Right renal cortex interstitium (tissue), 3 donors: ENCODE measurements around the gene PTPRG. TPM values are rescaled to one million over a fixed set of nuclear protein-coding genes. Genes with fewer than 3 reads are reported as not detected.

Experiments
- DNase-seq, 3 donors: peaks; one replicate each; pipeline ENCODE4 v3.0.0-alpha.2; 2013; ENCODE audit warnings: low read depth in 3 of 3, low spot score in 2 of 3
- polyA plus RNA-seq, 3 donors: library from polyadenylated mRNA; unstranded; fragments of 120-200 nt; gene quantifications; one replicate each; pipeline ENCODE4 v1.2.1, GENCODE V29; 2013; ENCODE audit not compliant: insufficient read length in 3 of 3

The PTPRG gene
- polyA plus RNA-seq, 3 donors, result 87.3 to 97.7 (median 93.7) TPM

- DNase-seq, result no peak
These were observed 227.5 kb downstream of the PTPRG start for GRCh38 chr3:61788623-61789507.

GRCh38 chr3:61789861-61790260, 228.5 kb downstream of the PTPRG start:
- DNase-seq, result no peak

DNA sequence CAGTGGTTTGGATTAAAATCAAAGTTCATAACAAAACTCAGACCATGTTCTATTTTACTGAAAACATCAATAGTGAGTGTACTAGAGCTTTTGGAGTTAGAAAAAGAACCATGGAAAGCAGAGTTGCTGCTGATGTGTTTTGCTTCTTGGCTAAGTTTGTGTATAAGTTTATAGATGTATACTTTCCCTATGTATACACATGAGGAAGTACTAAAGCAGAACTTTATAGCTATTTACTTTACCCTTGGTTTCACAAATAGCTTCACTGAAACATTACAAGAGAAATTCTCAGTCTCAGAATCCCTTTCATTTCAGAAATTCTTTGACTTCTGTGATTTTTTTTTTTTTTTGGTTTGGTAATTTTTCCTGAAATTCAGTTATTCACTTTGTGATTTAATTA, 229.0 kb downstream of the PTPRG start:
- DNase-seq, result no peak

- no peak for DNase-seq
These were observed 231.7 kb downstream of the PTPRG start for GRCh38 chr3:61793056-61793455.

- no peak for DNase-seq
These were observed 232.2 kb downstream of the PTPRG start for GRCh38 chr3:61793521-61793920.

DNA sequence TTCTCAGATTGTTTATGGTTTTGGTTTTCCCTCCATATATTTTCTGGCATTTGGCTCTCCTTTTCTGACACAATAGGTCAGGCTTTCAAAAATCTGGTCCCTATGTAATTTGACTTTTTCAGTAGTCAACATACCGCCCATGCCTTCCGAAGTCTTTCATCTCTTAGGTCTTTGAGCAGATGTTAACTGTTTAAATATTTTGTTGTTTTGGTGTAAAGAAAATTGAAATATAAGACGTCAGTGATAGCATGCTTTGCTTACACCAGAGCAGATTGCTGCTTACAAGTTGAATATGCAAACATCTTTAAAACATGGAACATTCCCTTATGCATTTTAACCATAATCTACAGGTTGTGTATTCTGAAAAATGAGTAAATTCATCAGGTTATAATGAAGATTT, 233.0 kb downstream of the PTPRG start:
- no peak for DNase-seq

- DNase-seq, result no peak
These were observed 233.6 kb downstream of the PTPRG start for GRCh38 chr3:61794961-61795360.

GRCh38 chr3:61796088-61796680, 234.8 kb downstream of the PTPRG start:
- DNase-seq, result no peak

DNA sequence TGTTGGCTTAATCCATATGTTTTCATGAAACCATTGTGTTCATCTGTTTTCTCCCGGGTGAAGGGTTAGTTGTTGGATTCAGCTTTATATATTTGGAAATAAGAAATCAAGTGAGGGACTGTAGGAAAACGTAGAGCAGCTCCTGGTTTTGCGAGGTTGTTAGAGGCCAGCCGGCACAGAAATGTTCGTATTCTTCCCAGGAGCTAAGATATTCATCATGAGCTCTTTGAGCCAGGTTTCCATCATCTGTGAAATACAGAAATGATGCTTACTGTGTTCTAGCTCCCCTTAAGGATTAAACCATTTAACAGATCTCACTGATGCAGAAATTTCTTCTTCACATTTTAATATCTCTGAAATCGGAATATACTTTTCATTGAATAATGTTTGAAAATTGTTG, 235.5 kb downstream of the PTPRG start:
- DNase-seq, result no peak

GRCh38 chr3:61802772-61803171, 241.4 kb downstream of the PTPRG start:
- DNase-seq, result no peak

- DNase-seq, result no peak
These were observed 242.6 kb downstream of the PTPRG start for GRCh38 chr3:61803983-61804382.

GRCh38 chr3:61804782-61805181, 243.4 kb downstream of the PTPRG start:
- no peak for DNase-seq

DNA sequence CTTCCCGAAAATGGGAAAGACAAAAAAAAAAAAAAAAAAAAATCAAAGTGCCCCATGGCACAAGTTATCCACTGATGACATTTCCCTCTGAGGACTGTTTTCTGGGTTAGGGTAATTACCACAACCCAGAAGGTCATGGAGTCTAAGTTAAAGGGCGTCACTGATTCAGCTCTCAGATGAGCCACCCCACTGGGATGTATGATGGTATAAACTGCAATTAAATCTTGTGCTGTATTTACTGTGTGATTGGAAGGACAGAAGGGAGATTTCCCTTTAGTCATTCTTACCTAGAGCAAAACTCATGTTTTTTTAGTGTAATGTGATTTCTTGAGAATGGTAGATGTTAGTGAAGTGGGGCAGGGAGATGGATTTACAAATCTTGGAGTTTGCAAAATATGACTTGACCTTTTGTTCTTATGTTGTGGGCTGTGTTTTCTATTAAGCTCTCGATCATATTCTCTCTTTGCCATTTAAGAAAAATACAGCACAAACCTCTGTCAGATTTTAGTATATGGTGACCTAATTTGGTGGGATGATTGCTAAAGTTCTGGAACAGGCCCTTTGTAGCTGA, 244.2 kb downstream of the PTPRG start:
- DNase-seq, result no peak

GRCh38 chr3:61806810-61807209, 245.4 kb downstream of the PTPRG start:
- DNase-seq, result no peak

DNA sequence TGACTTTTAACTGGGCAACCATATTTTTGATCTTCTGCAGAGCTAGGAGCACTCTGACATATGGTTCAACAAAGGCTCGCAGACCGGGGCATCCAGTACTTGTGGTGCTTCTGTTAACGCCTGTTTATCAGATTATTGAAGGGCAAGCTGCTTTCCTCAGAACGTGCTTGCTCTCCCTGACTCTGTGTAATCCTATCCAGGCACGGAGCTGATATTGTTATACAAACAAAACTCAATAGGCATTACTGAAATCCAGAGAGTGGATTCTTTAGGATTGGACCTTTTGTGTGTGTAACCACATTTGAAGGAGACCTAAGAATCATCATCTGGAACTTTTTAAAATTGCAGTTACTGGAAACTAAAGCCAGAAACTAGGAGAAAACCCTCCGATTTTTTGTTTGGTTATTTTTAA, 246.5 kb downstream of the PTPRG start:
- DNase-seq, result no peak

DNA sequence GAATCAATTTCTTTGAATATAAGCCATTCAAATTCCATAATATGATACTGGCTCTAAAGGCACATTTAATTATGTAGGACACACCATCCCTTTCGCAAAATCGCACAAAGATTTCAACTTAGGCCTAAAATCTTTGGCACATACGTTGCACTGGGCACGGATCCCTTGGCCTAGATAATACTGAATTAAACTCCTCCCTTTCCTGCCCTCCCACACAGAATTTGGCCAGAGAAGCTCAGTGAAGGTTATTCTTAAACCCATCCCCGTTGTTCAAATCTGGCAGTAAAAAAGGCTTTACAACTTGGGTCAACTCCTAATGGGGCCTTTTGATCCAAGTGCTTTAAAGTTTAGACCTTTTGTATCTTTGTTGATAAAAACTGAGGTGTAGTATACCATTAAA, 247.2 kb downstream of the PTPRG start:
- no peak for DNase-seq

GRCh38 chr3:61808999-61809398, 247.6 kb downstream of the PTPRG start:
- DNase-seq, result no peak

DNA sequence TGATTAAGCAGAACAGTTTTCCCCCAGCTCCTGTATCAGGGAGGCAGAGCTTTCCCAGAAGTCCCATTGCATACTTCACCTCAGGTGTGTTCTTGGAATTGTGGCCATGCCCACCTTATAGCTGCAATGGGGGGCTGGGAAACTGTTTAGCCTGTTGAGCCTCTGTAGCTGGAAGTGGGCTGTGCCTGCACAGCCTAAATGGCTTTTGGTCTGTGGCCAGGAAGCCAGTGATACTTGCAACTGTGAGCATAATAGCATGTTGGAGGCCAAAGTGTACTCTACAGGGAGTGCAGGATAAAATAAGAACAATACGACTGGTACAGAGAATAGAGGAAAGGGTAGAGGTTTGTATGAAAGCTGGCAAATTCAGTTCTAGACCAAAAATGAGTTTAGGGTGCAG, 248.5 kb downstream of the PTPRG start:
- no peak for DNase-seq

DNA sequence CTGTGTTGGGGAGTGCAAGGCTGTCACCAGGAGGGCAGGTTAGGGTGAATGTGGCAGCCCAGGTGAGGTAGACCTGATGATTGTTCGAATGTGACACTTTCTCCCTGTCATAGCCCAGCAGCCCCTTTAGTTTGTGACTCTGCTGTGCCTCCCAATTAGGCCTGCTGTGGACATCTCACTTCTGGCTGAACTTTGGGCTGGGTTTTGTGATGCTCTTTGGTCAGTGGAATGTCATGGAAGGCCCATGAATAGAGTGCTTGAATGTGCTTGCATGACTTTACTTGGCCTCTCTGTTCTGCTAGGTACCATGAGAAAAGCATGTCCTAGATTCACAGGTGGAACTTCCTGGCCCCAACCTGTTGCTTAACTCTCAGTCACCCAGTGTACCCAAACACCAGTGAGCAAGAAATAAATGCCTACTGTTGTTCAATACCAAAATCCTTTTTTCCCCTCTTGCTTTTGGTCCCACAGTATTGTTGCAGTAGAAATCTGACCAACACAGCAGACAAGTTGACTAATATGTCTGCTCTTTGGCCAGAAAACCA, 249.7 kb downstream of the PTPRG start:
- DNase-seq, result no peak

- no peak for DNase-seq
These were observed 250.3 kb downstream of the PTPRG start for GRCh38 chr3:61811652-61812051.

- DNase-seq, result no peak
These were observed 250.7 kb downstream of the PTPRG start for GRCh38 chr3:61812085-61812484.

DNA sequence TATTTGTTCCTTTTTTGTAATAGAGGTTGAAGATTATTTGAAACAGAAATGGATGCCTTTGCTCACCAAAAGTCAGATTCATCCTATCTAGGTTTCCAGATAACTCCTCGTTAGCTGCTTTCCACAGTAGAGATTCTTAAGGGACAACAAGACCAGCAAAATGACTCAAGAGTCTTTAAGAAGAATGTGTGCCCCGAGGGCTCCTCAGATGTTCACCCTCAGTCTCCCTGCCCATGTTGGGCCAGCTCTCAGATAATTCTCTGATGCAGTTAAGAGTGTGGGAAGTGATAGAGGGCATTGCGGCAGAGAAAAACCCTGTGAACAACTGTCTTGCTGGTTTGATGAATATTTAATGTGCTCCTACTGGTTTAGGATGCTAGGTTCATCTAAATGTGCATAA, 251.1 kb downstream of the PTPRG start:
- no peak for DNase-seq
